Neutrophil (primary cell): ENCODE measurements around the gene LAMC1.

Experiments
- H3K27ac ChIP-seq: fragments of 200-600 bp; sonication (generic); 2 replicates; pipeline ENCODE4 v1.5.1; 2016; ENCODE audit warnings: mild to moderate bottlenecking, moderate library complexity
- H3K27me3 ChIP-seq: fragments of 200-600 bp; sonication (generic); 2 replicates; pipeline ENCODE4 v1.6.0; 2016; ENCODE audit warnings: mild to moderate bottlenecking
- H3K36me3 ChIP-seq: fragments of 200-600 bp; sonication (generic); 2 replicates; pipeline ENCODE4 v1.5.1; 2017
- H3K4me1 ChIP-seq, 2 experiments: fragments of 200-600 bp in 1 of 2; sonication (generic) in 1 of 2; 1 replicate in 1 of 2; 2 replicates in 1 of 2; pipeline versions ENCODE4 v1.5.1 to v1.6.1; 2013 to 2016; ENCODE audit warnings: low read depth in 1 of 2, low read length in 1 of 2, mild to moderate bottlenecking in 1 of 2, moderate library complexity in 1 of 2; ENCODE audit not compliant: control insufficient read depth in 1 of 2, insufficient read depth in 1 of 2
- H3K4me3 ChIP-seq, 2 experiments: fragments of 200-600 bp in 1 of 2; sonication (generic) in 1 of 2; 1 replicate in 1 of 2; 2 replicates in 1 of 2; pipeline ENCODE4 v1.5.1; 2013 to 2016; ENCODE audit warnings: low read depth in 1 of 2, low read length in 1 of 2, mild to moderate bottlenecking in 1 of 2, moderate library complexity in 1 of 2
- H3K9me3 ChIP-seq: fragments of 200-600 bp; sonication (generic); 2 replicates; pipeline ENCODE4 v1.5.1; 2016
- TF ChIP-seq, protein P1 (sequence below): fragments of 200-600 bp; sonication (generic); IDR thresholded peaks from 2 replicates; pipeline ENCODE4 v1.5.1; 2016; ENCODE audit warnings: antibody characterized with exemption

Gene LAMC1

GRCh38 chr1:183125279-183125999 is 102.2 kb downstream of the LAMC1 start:
- H3K4me3 ChIP-seq = no peak overlapping the region
- no peak overlapping the region for H3K27ac ChIP-seq
- no peaks in the 10 kb centered on the region for H3K9me3 ChIP-seq
- peaks cover 0 to 7% of the 10 kb centered on the region in 2 experiments for H3K4me1 ChIP-seq
- TF ChIP-seq, protein P1, sequence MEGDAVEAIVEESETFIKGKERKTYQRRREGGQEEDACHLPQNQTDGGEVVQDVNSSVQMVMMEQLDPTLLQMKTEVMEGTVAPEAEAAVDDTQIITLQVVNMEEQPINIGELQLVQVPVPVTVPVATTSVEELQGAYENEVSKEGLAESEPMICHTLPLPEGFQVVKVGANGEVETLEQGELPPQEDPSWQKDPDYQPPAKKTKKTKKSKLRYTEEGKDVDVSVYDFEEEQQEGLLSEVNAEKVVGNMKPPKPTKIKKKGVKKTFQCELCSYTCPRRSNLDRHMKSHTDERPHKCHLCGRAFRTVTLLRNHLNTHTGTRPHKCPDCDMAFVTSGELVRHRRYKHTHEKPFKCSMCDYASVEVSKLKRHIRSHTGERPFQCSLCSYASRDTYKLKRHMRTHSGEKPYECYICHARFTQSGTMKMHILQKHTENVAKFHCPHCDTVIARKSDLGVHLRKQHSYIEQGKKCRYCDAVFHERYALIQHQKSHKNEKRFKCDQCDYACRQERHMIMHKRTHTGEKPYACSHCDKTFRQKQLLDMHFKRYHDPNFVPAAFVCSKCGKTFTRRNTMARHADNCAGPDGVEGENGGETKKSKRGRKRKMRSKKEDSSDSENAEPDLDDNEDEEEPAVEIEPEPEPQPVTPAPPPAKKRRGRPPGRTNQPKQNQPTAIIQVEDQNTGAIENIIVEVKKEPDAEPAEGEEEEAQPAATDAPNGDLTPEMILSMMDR = no peak
- no peaks in the 10 kb centered on the region for H3K36me3 ChIP-seq
- H3K27me3 ChIP-seq = no peaks in the 10 kb centered on the region

- Histone ChIP-seq H3K4me3 (no peak overlapping the region), H3K36me3 (no peaks in the 10 kb centered on the region), H3K27ac (no peak overlapping the region), H3K27me3 (no peaks in the 10 kb centered on the region), H3K4me1 (peaks cover 0 to 7% of the 10 kb centered on the region in 2 experiments), H3K9me3 (no peaks in the 10 kb centered on the region)
- TF ChIP-seq, protein P1 = no peak
Observed at GRCh38 chr1:183126000-183126366, 102.8 kb downstream of the LAMC1 start.

GRCh38 chr1:183126528-183126927 is 103.3 kb downstream of the LAMC1 start:
- H3K27me3 ChIP-seq = no peaks in the 10 kb centered on the region
- H3K36me3 ChIP-seq = no peaks in the 10 kb centered on the region
- no peak overlapping the region for H3K4me3 ChIP-seq
- TF ChIP-seq, protein P1 = no peak
- H3K4me1 ChIP-seq = peaks cover 0 to 7% of the 10 kb centered on the region in 2 experiments
- no peak overlapping the region for H3K27ac ChIP-seq
- no peaks in the 10 kb centered on the region for H3K9me3 ChIP-seq

DNA sequence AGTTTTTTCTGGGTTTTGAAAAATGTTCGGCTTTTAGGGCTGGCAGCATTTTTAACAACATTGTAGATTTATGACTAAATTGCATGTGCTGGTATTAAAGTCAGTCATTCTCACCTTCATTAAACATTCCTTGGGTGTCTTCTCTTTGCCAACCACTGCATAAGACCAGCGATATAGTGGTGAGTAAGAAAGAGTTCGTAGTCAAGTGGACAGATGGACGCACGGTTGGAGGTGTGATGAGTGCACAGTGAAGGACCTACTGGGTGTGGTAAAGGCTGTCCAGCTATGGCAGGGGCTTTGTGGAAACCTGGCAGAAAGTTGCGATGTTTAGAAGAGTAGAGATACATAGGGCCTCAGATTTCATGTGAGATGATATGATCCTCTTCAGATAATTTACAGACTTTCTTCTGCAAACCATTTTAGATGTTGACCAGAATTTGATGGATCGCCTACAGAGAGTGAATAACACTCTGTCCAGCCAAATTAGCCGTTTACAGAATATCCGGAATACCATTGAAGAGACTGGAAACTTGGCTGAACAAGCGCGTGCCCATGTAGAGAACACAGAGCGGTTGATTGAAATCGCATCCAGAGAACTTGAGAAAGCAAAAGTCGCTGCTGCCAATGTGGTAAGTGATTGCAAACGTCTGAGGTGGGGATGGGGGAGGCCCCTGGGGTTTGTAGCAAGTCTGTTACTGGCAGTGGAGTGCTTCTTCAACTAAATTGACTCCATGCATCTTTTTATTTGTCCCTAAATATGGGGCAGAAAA is 106.9 kb downstream of the LAMC1 start:
- Histone ChIP-seq H3K4me3 (no peak overlapping the region), H3K27me3 (no peaks in the 10 kb centered on the region), H3K4me1 (no peaks in the 10 kb centered on the region), H3K36me3 (no peaks in the 10 kb centered on the region), H3K9me3 (no peaks in the 10 kb centered on the region), H3K27ac (no peak overlapping the region)
- TF ChIP-seq, protein P1 = no peak

DNA sequence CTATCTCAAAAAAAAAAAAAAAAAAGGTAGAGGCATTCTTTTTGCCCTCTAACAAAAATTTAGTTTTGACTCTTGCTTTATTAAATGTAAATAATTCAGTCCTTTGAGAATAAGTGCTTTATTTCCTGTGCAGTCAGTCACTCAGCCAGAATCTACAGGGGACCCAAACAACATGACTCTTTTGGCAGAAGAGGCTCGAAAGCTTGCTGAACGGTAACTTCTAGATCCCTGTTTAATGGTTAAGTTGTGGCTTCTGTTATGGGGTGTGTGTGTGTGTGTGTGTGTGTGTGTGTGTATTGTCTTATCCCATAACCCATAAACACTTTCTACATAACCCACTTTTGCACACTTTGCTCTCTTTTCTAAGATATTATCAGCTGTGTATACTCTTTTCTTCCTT is 107.9 kb downstream of the LAMC1 start:
- no peak overlapping the region for H3K27ac ChIP-seq
- no peaks in the 10 kb centered on the region for H3K9me3 ChIP-seq
- TF ChIP-seq, protein P1 = no peak
- H3K4me1 ChIP-seq = no peaks in the 10 kb centered on the region
- H3K27me3 ChIP-seq = no peaks in the 10 kb centered on the region
- H3K4me3 ChIP-seq = no peak overlapping the region
- H3K36me3 ChIP-seq = no peaks in the 10 kb centered on the region
